Ishikawa (cell line): ENCODE measurements around the gene TRIM72.

Experiments
- RAD21 ChIP-seq: IDR thresholded peaks from 2 replicates; pipeline ENCODE4 v1.6.1; 2012; ENCODE audit warnings: low read depth
- TCF12 ChIP-seq: IDR thresholded peaks from 2 replicates; pipeline ENCODE4 v1.6.1; 2012; ENCODE audit warnings: low read depth
- YY1 ChIP-seq: IDR thresholded peaks from 2 replicates; pipeline ENCODE4 v1.6.1; 2012; ENCODE audit warnings: low read depth
- TF ChIP-seq, protein P1 (sequence below): IDR thresholded peaks from 2 replicates; pipeline ENCODE4 v1.6.1; 2012

DNA sequence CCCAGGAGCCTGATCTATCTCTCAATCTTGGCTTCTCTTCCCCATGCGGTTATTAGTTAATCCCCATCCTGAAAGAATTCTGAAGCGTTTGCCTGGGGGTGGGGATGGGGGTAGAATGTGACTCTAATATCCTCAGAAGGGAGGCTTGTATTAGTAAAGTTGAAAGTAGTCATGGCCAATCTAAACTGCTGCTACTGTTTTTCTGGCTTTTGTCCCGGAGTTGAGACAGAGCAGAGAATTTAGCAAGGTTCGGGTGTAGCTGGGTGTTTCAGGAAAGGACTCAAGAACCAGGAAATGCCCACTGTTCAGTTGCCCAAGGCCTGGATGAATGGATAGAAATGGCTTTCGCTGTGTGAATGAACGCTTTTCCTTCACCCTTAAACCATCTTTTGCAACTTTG is 28.3 kb downstream of the TRIM72 start:
- TF ChIP-seq, protein P1, sequence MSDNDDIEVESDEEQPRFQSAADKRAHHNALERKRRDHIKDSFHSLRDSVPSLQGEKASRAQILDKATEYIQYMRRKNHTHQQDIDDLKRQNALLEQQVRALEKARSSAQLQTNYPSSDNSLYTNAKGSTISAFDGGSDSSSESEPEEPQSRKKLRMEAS, result no peak
- TF ChIP-seq RAD21 (no peak), TCF12 (no peak), YY1 (no peak)
